Hepatocyte (in vitro differentiated cells): ENCODE results near the gene TNS3. TPM values are rescaled to one million over a fixed set of nuclear protein-coding genes. Genes with fewer than 3 reads are reported as not detected.

Experiments
- DNase-seq: peaks from one replicate; pipeline ENCODE4 v3.0.0-alpha.2; 2016; ENCODE audit warnings: low spot score
- H2AFZ ChIP-seq: fragments of 200-600 bp; sonication (generic); 2 replicates; pipeline ENCODE4 v1.6.0; 2016; ENCODE audit warnings: antibody characterized with exemption, mild to moderate bottlenecking
- H3K27ac ChIP-seq: fragments of 200-600 bp; sonication (generic); 2 replicates; pipeline ENCODE4 v1.5.1; 2016; ENCODE audit warnings: mild to moderate bottlenecking
- H3K27me3 ChIP-seq: fragments of 200-600 bp; sonication (generic); 2 replicates; pipeline ENCODE4 v1.6.1; 2016
- H3K36me3 ChIP-seq: fragments of 200-600 bp; sonication (generic); replicated peaks from 2 replicates; pipeline ENCODE4 v1.5.1; 2016; ENCODE audit warnings: low read depth; ENCODE audit not compliant: insufficient read depth
- H3K4me1 ChIP-seq: fragments of 200-600 bp; sonication (generic); 2 replicates; pipeline ENCODE4 v1.5.1; 2016; ENCODE audit warnings: mild to moderate bottlenecking, moderate library complexity; ENCODE audit not compliant: insufficient read depth
- H3K4me2 ChIP-seq: fragments of 200-600 bp; sonication (generic); 2 replicates; pipeline ENCODE4 v1.6.0; 2016
- H3K4me3 ChIP-seq: fragments of 200-600 bp; sonication (generic); 2 replicates; pipeline ENCODE4 v1.5.1; 2016; ENCODE audit warnings: mild to moderate bottlenecking
- H3K79me2 ChIP-seq: fragments of 200-600 bp; sonication (generic); 2 replicates; pipeline ENCODE4 v1.6.0; 2017; ENCODE audit warnings: mild to moderate bottlenecking
- H3K9me2 ChIP-seq: fragments of 200-600 bp; sonication (generic); replicated peaks from 2 replicates; pipeline ENCODE4 v1.6.0; 2017; ENCODE audit warnings: mild to moderate bottlenecking; ENCODE audit not compliant: insufficient read depth
- H3K9me3 ChIP-seq: fragments of 200-600 bp; sonication (generic); 2 replicates; pipeline ENCODE4 v1.5.1; 2016; ENCODE audit warnings: low read depth, mild to moderate bottlenecking
- H4K20me1 ChIP-seq: fragments of 200-600 bp; sonication (generic); 2 replicates; pipeline ENCODE4 v1.6.0; 2016; ENCODE audit warnings: mild to moderate bottlenecking; ENCODE audit not compliant: insufficient read depth, poor library complexity, severe bottlenecking
- CTCF ChIP-seq: fragments of 200-600 bp; sonication (generic); IDR thresholded peaks from 2 replicates; pipeline ENCODE4 v1.5.1; 2016; ENCODE audit warnings: antibody characterized with exemption, mild to moderate bottlenecking; ENCODE audit not compliant: poor library complexity
- EZH2 ChIP-seq: fragments of 200-600 bp; sonication (generic); IDR thresholded peaks from 2 replicates; pipeline ENCODE4 v1.6.1; 2016; ENCODE audit warnings: antibody characterized with exemption, mild to moderate bottlenecking, borderline replicate concordance
- EZH2phosphoT487 ChIP-seq: fragments of 200-600 bp; sonication (generic); IDR thresholded peaks from one replicate; pipeline ENCODE4 v1.6.1; 2018; ENCODE audit warnings: antibody characterized with exemption, mild to moderate bottlenecking, low read depth, moderate library complexity; ENCODE audit not compliant: unreplicated experiment, severe bottlenecking
- WGBS: methylation state at CpG from one replicate; pipeline ENCODE4 v1.1.6; 2016; ENCODE audit warnings: low lambda C conversion rate; ENCODE audit errors: missing lambda C conversion rate; 5-methylcytosine and 5-hydroxymethylcytosine counted together
- polyA plus RNA-seq: library from polyadenylated mRNA; unstranded; fragments of >200 nt; fragmentation: Nextera tagmentation; extraction: Ambion mirVana; gene quantifications from 2 replicates; pipeline ENCODE4 v1.2.1, GENCODE V29; 2016
- total RNA-seq: library from RNA; depleted of rRNA; stranded (reverse); fragments of >200 nt; gene quantifications from 2 replicates; pipeline ENCODE4 v1.2.3, GENCODE V29; 2014

Gene TNS3
- total and polyA plus RNA-seq, 2 experiments from 2014 or later = 30.0 to 73.3 TPM

- H3K9me3 ChIP-seq = no peaks in the 10 kb centered on the region
- DNase-seq = no peak
- TF ChIP-seq EZH2 = no peak
- no peak for TF ChIP-seq CTCF
- TF ChIP-seq EZH2phosphoT487 = no peak
- H4K20me1 ChIP-seq = no peaks in the 10 kb centered on the region
- peaks cover 4% of the 10 kb centered on the region for H3K36me3 ChIP-seq
- WGBS = 98% methylated on average over 2 of the region's 2 CpGs
- H3K27me3 ChIP-seq = no peaks in the 10 kb centered on the region
- peaks cover 25% of the 10 kb centered on the region for H3K4me1 ChIP-seq
- H3K9me2 ChIP-seq = no peaks in the 10 kb centered on the region
- H3K4me3 ChIP-seq = no peak overlapping the region
- no peak overlapping the region for H3K27ac ChIP-seq
- H3K79me2 ChIP-seq = peaks cover 7% of the 10 kb centered on the region
- no peak overlapping the region for H2AFZ ChIP-seq
- no peak overlapping the region for H3K4me2 ChIP-seq
Measured at GRCh38 chr7:47290867-47291266, 291.0 kb downstream of the TNS3 start.

GRCh38 chr7:47290466-47290865, 291.4 kb downstream of the TNS3 start:
- DNase-seq = no peak
- Histone ChIP-seq H3K4me1 (peaks cover 25% of the 10 kb centered on the region), H2AFZ (no peak overlapping the region), H3K9me2 (no peaks in the 10 kb centered on the region), H3K4me2 (no peak overlapping the region), H3K36me3 (peaks cover 4% of the 10 kb centered on the region), H3K9me3 (no peaks in the 10 kb centered on the region), H3K79me2 (peaks cover 7% of the 10 kb centered on the region), H3K27ac (no peak overlapping the region), H3K27me3 (no peaks in the 10 kb centered on the region), H4K20me1 (no peaks in the 10 kb centered on the region), H3K4me3 (no peak overlapping the region)
- no peak for TF ChIP-seq CTCF
- no peak for TF ChIP-seq EZH2
- TF ChIP-seq EZH2phosphoT487 = no peak
- WGBS = 96% methylated on average over 3 of the region's 3 CpGs

GRCh38 chr7:47288060-47288459, 293.9 kb downstream of the TNS3 start:
- Histone ChIP-seq H3K4me3 (no peak overlapping the region), H4K20me1 (no peaks in the 10 kb centered on the region), H3K9me2 (no peaks in the 10 kb centered on the region), H3K36me3 (peaks cover 4% of the 10 kb centered on the region), H3K27me3 (no peaks in the 10 kb centered on the region), H3K79me2 (peaks cover 7% of the 10 kb centered on the region), H3K4me2 (no peak overlapping the region), H3K4me1 (peaks cover 8% of the 10 kb centered on the region), H3K9me3 (no peaks in the 10 kb centered on the region), H3K27ac (no peak overlapping the region), H2AFZ (no peak overlapping the region)
- DNase-seq = no peak
- TF ChIP-seq EZH2phosphoT487 (no peak), EZH2 (no peak), CTCF (no peak)
- WGBS = 97% methylated on average over 6 of the region's 6 CpGs
